HepG2 (cell line): Measurements from ENCODE around the gene DOC2A. TPM values are rescaled to one million over a fixed set of nuclear protein-coding genes. Genes with fewer than 3 reads are reported as not detected.

Source experiments
- SP5 ChIP-seq: IDR thresholded peaks from 2 replicates; pipeline ENCODE4 v1.6.1; 2016; ENCODE audit warnings: low read depth, borderline replicate concordance
- ZNF329 ChIP-seq: sonication (generic); formaldehyde crosslinking; IDR thresholded peaks from 2 replicates; pipeline ENCODE4 v1.9.0; 2021; ENCODE audit warnings: low read depth, mild to moderate bottlenecking, missing genetic modification reagents
- ZNF567 ChIP-seq: sonication (generic); formaldehyde crosslinking; IDR thresholded peaks from 2 replicates; pipeline ENCODE4 v1.8.1; 2023; ENCODE audit warnings: mild to moderate bottlenecking, missing genetic modification reagents, borderline replicate concordance
- ZNF713 ChIP-seq: sonication (generic); formaldehyde crosslinking; IDR thresholded peaks from 2 replicates; pipeline ENCODE4 v1.4.0; 2020; ENCODE audit warnings: mild to moderate bottlenecking, missing genetic modification reagents
- ZNF777 ChIP-seq: sonication (generic); formaldehyde crosslinking; IDR thresholded peaks from 2 replicates; pipeline ENCODE4 v1.4.0; 2020; ENCODE audit warnings: missing genetic modification reagents
- polyA plus RNA-seq, 8 experiments: library from polyadenylated mRNA; depleted of rRNA in 3 of 8; stranded (reverse) in 7 of 8; unstranded in 1 of 8; fragments of >200 nt; fragmentation: Illumina TruSeq in 4 of 8; extraction: Trizol in 4 of 8; gene quantifications; 2 replicates each; pipeline versions ENCODE4 v1.2.1 to v1.2.3, GENCODE V29; 2011 to 2016; ENCODE audit warnings: low read depth in 4 of 8, missing spikeins in 1 of 8, mixed read lengths in 1 of 8; ENCODE audit not compliant: insufficient read depth in 1 of 8
- total RNA-seq, 5 experiments: library from RNA; depleted of rRNA; stranded (reverse); fragments of >200 nt; fragmentation: Illumina TruSeq; extraction: Trizol; gene quantifications; 2 replicates each; pipeline ENCODE4 v1.2.3, GENCODE V29; 2016; ENCODE audit warnings: low read depth in 1 of 5
- TF ChIP-seq, protein P1 (sequence below): sonication (generic); formaldehyde crosslinking; conservative IDR thresholded peaks from 2 replicates; pipeline ENCODE4 v1.4.0; 2020; ENCODE audit warnings: mild to moderate bottlenecking, missing genetic modification reagents, moderate library complexity
- TF ChIP-seq, protein P2 (sequence below), 2 experiments: IDR thresholded peaks; 2 replicates each; pipeline ENCODE4 v1.6.1; 2011 to 2012; ENCODE audit warnings: low read length in 2 of 2, borderline replicate concordance in 1 of 2, low read depth in 1 of 2, mild to moderate bottlenecking in 1 of 2, moderate library complexity in 1 of 2
- TF ChIP-seq, protein P3 (sequence below), 2 experiments: sonication (generic) in 1 of 2; formaldehyde crosslinking in 1 of 2; IDR thresholded peaks; 2 replicates each; pipeline versions ENCODE4 v1.6.1 to v1.9.0; 2014 to 2022; ENCODE audit warnings: antibody characterized with exemption in 1 of 2, borderline replicate concordance in 1 of 2, inconsistent platforms in 1 of 2, low read depth in 1 of 2, missing genetic modification reagents in 1 of 2
- TF ChIP-seq, protein P4 (sequence below): sonication (generic); formaldehyde crosslinking; IDR thresholded peaks from 2 replicates; pipeline ENCODE4 v1.8.0; 2022; ENCODE audit warnings: low read depth, missing genetic modification reagents

DOC2A gene
- total and polyA plus RNA-seq, 2 of the 13 experiments (the other 11 are each of a cell fraction or from before 2014, with no cell fraction given) = 0.15 to 0.55 TPM

DNA sequence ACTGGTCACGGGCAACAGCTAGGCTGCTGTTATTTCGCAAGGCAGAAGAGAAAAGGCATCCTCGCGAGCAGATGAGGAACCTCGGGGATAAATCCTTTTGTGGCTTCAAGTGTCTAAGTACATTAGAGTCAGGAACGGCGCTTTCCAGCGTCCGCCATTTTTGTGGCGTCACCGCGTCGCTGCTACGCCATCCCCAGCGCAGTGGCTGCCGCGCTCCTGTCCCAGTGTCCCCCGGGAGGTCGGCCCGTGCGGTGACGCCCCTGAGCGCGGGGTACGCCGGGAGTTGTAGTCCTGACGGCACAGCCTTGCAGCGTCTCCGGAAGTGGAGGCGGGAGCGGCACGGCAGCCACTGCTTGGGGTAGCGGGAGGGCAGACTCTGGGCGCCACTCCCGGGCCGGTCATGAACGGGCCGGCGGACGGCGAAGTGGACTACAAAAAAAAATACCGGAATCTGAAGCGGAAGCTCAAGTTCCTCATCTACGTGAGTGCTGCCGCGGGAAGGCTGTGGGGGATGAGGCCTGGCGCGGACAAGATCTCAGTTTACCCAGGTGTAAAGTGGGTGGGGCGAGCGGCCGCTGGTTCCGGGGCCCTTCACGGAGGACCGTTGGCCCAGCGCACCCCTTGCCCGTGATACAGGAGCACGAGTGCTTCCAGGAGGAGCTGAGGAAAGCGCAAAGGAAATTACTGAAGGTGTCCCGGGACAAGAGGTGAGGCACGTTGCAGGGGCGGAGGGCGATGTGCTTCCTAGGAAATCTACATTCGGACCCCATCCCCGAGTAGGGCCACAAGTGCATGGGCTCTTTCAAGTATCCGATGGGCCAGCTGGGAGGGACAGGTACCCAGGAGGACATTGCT is 14.7 kb downstream of the DOC2A start, which contains the start of gene INO80E (continued):
- TF ChIP-seq ZNF567 (CRISPR knock-in tag) = peak; percentile 26; the same call in 1 of the 2 replicates
- TF ChIP-seq, protein P1, sequence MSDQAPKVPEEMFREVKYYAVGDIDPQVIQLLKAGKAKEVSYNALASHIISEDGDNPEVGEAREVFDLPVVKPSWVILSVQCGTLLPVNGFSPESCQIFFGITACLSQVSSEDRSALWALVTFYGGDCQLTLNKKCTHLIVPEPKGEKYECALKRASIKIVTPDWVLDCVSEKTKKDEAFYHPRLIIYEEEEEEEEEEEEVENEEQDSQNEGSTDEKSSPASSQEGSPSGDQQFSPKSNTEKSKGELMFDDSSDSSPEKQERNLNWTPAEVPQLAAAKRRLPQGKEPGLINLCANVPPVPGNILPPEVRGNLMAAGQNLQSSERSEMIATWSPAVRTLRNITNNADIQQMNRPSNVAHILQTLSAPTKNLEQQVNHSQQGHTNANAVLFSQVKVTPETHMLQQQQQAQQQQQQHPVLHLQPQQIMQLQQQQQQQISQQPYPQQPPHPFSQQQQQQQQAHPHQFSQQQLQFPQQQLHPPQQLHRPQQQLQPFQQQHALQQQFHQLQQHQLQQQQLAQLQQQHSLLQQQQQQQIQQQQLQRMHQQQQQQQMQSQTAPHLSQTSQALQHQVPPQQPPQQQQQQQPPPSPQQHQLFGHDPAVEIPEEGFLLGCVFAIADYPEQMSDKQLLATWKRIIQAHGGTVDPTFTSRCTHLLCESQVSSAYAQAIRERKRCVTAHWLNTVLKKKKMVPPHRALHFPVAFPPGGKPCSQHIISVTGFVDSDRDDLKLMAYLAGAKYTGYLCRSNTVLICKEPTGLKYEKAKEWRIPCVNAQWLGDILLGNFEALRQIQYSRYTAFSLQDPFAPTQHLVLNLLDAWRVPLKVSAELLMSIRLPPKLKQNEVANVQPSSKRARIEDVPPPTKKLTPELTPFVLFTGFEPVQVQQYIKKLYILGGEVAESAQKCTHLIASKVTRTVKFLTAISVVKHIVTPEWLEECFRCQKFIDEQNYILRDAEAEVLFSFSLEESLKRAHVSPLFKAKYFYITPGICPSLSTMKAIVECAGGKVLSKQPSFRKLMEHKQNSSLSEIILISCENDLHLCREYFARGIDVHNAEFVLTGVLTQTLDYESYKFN (CRISPR knock-in tag) = peak; percentile 63
- TF ChIP-seq ZNF329 (CRISPR knock-in tag) = peak; percentile 37; the same call in 1 of the 2 replicates
- TF ChIP-seq, protein P2, sequence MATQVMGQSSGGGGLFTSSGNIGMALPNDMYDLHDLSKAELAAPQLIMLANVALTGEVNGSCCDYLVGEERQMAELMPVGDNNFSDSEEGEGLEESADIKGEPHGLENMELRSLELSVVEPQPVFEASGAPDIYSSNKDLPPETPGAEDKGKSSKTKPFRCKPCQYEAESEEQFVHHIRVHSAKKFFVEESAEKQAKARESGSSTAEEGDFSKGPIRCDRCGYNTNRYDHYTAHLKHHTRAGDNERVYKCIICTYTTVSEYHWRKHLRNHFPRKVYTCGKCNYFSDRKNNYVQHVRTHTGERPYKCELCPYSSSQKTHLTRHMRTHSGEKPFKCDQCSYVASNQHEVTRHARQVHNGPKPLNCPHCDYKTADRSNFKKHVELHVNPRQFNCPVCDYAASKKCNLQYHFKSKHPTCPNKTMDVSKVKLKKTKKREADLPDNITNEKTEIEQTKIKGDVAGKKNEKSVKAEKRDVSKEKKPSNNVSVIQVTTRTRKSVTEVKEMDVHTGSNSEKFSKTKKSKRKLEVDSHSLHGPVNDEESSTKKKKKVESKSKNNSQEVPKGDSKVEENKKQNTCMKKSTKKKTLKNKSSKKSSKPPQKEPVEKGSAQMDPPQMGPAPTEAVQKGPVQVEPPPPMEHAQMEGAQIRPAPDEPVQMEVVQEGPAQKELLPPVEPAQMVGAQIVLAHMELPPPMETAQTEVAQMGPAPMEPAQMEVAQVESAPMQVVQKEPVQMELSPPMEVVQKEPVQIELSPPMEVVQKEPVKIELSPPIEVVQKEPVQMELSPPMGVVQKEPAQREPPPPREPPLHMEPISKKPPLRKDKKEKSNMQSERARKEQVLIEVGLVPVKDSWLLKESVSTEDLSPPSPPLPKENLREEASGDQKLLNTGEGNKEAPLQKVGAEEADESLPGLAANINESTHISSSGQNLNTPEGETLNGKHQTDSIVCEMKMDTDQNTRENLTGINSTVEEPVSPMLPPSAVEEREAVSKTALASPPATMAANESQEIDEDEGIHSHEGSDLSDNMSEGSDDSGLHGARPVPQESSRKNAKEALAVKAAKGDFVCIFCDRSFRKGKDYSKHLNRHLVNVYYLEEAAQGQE (IDR thresholded peaks at IDR 0.05; ENCODE audit: borderline replicate concordance in 1 of 2, low read depth in 1 of 2, low read length in 2 of 2) = peak in 1 of 2 experiments; percentile 47; a peak in 1 of 4 replicates
- TF ChIP-seq, protein P3, sequence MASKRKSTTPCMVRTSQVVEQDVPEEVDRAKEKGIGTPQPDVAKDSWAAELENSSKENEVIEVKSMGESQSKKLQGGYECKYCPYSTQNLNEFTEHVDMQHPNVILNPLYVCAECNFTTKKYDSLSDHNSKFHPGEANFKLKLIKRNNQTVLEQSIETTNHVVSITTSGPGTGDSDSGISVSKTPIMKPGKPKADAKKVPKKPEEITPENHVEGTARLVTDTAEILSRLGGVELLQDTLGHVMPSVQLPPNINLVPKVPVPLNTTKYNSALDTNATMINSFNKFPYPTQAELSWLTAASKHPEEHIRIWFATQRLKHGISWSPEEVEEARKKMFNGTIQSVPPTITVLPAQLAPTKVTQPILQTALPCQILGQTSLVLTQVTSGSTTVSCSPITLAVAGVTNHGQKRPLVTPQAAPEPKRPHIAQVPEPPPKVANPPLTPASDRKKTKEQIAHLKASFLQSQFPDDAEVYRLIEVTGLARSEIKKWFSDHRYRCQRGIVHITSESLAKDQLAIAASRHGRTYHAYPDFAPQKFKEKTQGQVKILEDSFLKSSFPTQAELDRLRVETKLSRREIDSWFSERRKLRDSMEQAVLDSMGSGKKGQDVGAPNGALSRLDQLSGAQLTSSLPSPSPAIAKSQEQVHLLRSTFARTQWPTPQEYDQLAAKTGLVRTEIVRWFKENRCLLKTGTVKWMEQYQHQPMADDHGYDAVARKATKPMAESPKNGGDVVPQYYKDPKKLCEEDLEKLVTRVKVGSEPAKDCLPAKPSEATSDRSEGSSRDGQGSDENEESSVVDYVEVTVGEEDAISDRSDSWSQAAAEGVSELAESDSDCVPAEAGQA (IDR thresholded peaks at IDR 0.05; ENCODE audit: low read depth) = peak; percentile 100
- TF ChIP-seq, protein P3 (CRISPR knock-in tag; IDR thresholded peaks at IDR 0.05; ENCODE audit: borderline replicate concordance) = no peak; the same call in 1 of the 2 replicates
- TF ChIP-seq ZNF777 (CRISPR knock-in tag) = no peak; the same call in 1 of the 2 replicates
- TF ChIP-seq, protein P4, sequence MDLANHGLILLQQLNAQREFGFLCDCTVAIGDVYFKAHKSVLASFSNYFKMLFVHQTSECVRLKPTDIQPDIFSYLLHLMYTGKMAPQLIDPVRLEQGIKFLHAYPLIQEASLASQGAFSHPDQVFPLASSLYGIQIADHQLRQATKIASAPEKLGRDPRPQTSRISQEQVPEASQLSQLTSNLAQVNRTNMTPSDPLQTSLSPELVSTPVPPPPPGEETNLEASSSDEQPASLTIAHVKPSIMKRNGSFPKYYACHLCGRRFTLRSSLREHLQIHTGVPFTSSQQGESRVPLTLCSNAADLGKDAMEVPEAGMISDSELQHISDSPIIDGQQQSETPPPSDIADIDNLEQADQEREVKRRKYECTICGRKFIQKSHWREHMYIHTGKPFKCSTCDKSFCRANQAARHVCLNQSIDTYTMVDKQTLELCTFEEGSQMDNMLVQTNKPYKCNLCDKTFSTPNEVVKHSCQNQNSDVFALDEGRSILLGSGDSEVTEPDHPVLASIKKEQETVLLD = peak; percentile 86
- 0 out of 2 replicates have a peak, but pooled peaks have one; percentile 34 for TF ChIP-seq ZNF713 (CRISPR knock-in tag)
- peak; percentile 89 for TF ChIP-seq SP5 (CRISPR knock-in tag)
